HCT116 (cell line): ENCODE measurements around the gene DBNL. TPM values are rescaled to one million over a fixed set of nuclear protein-coding genes. Genes with fewer than 3 reads are reported as not detected.

Experiments
- ATAC-seq: fragments of 200-7000 bp; cut with Tn5 transposase; 2 replicates; pipeline ENCODE4 v1.9.1; 2020; ENCODE audit warnings: mild to moderate bottlenecking, moderate library complexity
- BruUV-seq: library from RNA; stranded (reverse); fragments of 400-500 nt; replicated peaks from 2 replicates; lab custom pipeline; 2021; lab: Mats Ljungman, UMichigan
- CTCF ChIA-PET: fragments of 300-600 bp; sonication (Branson Sonifier 250); formaldehyde crosslinking; loops from one replicate; lab custom pipeline; 2021; ENCODE audit warnings: antibody characterized with exemption; lab: Charles Lee
- POLR2A ChIA-PET: fragments of 300-600, 350-600 bp; sonication (Branson Sonifier 250); formaldehyde crosslinking; loops from one replicate; lab custom pipeline; 2021; ENCODE audit warnings: antibody characterized with exemption; lab: Charles Lee
- RAD21 ChIA-PET, 2 experiments: fragments of 300-600 bp; sonication (Branson Sonifier 250); formaldehyde crosslinking; loops; one replicate each; lab custom pipeline; 2023; ENCODE audit warnings: low total read pairs in 2 of 2; ENCODE audit not compliant: uncharacterized antibody in 2 of 2, unreplicated experiment in 2 of 2, low non-redundant PET in 1 of 2; lab: Charles Lee
- DNase-seq: peaks from one replicate; pipeline ENCODE4 v3.0.0-alpha.2; 2010; ENCODE audit warnings: low read depth, low spot score
- H2AFZ ChIP-seq: fragments of 200-600 bp; shearing (Covaris generic), sonication (generic); 2 replicates; pipeline ENCODE4 v1.6.1; 2017; ENCODE audit warnings: low read depth, mixed run types, mixed read lengths, antibody characterized with exemption, low read length; ENCODE audit not compliant: poor library complexity, severe bottlenecking
- H3K27ac ChIP-seq: 2 replicates; pipeline ENCODE4 v1.5.1; 2012; ENCODE audit warnings: low read depth, low read length
- H3K27me3 ChIP-seq: fragments of 200-600 bp; sonication (generic); 2 replicates; pipeline ENCODE4 v1.6.1; 2016; ENCODE audit warnings: mixed run types, low read length, mixed read lengths; ENCODE audit not compliant: insufficient read depth
- H3K36me3 ChIP-seq, 2 experiments: fragments of 200-500 bp in 1 of 2; fragments of 200-600 bp in 1 of 2; sonication (Bioruptor generic) in 1 of 2; sonication (generic) in 1 of 2; 2 replicates each; pipeline versions ENCODE4 v1.5.1 to v1.6.1; 2014 to 2016; ENCODE audit warnings: low read length in 2 of 2, inconsistent platforms in 1 of 2, mixed read lengths in 1 of 2, mixed run types in 1 of 2; ENCODE audit not compliant: insufficient read depth in 2 of 2, control insufficient read depth in 1 of 2
- H3K4me1 ChIP-seq, 2 experiments: fragments of 200-600 bp in 1 of 2; sonication (generic) in 1 of 2; 2 replicates each; pipeline versions ENCODE4 v1.5.1 to v1.6.1; 2012 to 2017; ENCODE audit warnings: low read length in 2 of 2, inconsistent platforms in 1 of 2, mild to moderate bottlenecking in 1 of 2, mixed read lengths in 1 of 2, mixed run types in 1 of 2, moderate library complexity in 1 of 2; ENCODE audit not compliant: insufficient read depth in 2 of 2, control insufficient read depth in 1 of 2
- H3K4me2 ChIP-seq: fragments of 200-600 bp; sonication (generic); 2 replicates; pipeline ENCODE4 v1.6.1; 2017; ENCODE audit warnings: mixed run types, low read length, mixed read lengths
- H3K4me3 ChIP-seq, 2 experiments: fragments of 200-600 bp in 1 of 2; sonication (generic) in 1 of 2; replicated peaks in 1 of 2; 2 replicates each; pipeline ENCODE4 v1.5.1; 2011 to 2016; ENCODE audit warnings: low read length in 2 of 2, control low read depth in 1 of 2, low read depth in 1 of 2, mild to moderate bottlenecking in 1 of 2, mixed read lengths in 1 of 2, mixed run types in 1 of 2
- H3K79me2 ChIP-seq: fragments of 200-600 bp; sonication (generic); 2 replicates; pipeline ENCODE4 v1.6.1; 2017; ENCODE audit warnings: mild to moderate bottlenecking, mixed run types, low read length, moderate library complexity, mixed read lengths; ENCODE audit not compliant: insufficient read depth
- H3K9ac ChIP-seq: fragments of 200-600 bp; sonication (generic); 2 replicates; pipeline ENCODE4 v1.6.1; 2016; ENCODE audit warnings: low read length, mixed read lengths
- H3K9me2 ChIP-seq: fragments of 200-600 bp; sonication (generic), shearing (Covaris generic); 2 replicates; pipeline ENCODE4 v1.6.1; 2017; ENCODE audit warnings: mixed run types, mild to moderate bottlenecking, moderate library complexity; ENCODE audit not compliant: insufficient read depth
- H3K9me3 ChIP-seq, 2 experiments: fragments of 200-500 bp in 1 of 2; fragments of 200-600 bp in 1 of 2; sonication (Bioruptor generic) in 1 of 2; sonication (generic) in 1 of 2; 2 replicates each; pipeline ENCODE4 v1.6.1; 2014 to 2017; ENCODE audit warnings: low read length in 2 of 2, mixed read lengths in 2 of 2, inconsistent platforms in 1 of 2, low read depth in 1 of 2, mild to moderate bottlenecking in 1 of 2, mixed run types in 1 of 2, moderate library complexity in 1 of 2; ENCODE audit not compliant: control insufficient read depth in 1 of 2, insufficient read depth in 1 of 2
- H4K20me1 ChIP-seq: fragments of 200-600 bp; sonication (generic), shearing (Covaris generic); 2 replicates; pipeline ENCODE4 v1.6.1; 2017; ENCODE audit warnings: mixed run types, mild to moderate bottlenecking, moderate library complexity; ENCODE audit not compliant: insufficient read depth
- ATF3 ChIP-seq: IDR thresholded peaks from 2 replicates; pipeline ENCODE4 v1.6.1; 2012
- CEBPB ChIP-seq: IDR thresholded peaks from 2 replicates; pipeline ENCODE4 v1.6.1; 2012; ENCODE audit warnings: low read depth
- EGR1 ChIP-seq: IDR thresholded peaks from 2 replicates; pipeline ENCODE4 v1.6.1; 2012; ENCODE audit warnings: low read depth
- ELF1 ChIP-seq: IDR thresholded peaks from 2 replicates; pipeline ENCODE4 v1.6.1; 2012; ENCODE audit warnings: low read depth, borderline replicate concordance
- EZH2 ChIP-seq: fragments of 200-600 bp; sonication (generic); IDR thresholded peaks from 2 replicates; pipeline ENCODE4 v1.6.1; 2017; ENCODE audit warnings: antibody characterized with exemption, mixed run types
- EZH2phosphoT487 ChIP-seq: fragments of 200-600 bp; IDR thresholded peaks from 2 replicates; pipeline ENCODE4 v1.6.1; 2018; ENCODE audit warnings: antibody characterized with exemption, borderline replicate concordance
- FOSL1 ChIP-seq: IDR thresholded peaks from 2 replicates; pipeline ENCODE4 v1.6.1; 2012; ENCODE audit warnings: low read depth
- JUND ChIP-seq: IDR thresholded peaks from 2 replicates; pipeline ENCODE4 v1.6.1; 2012
- MAX ChIP-seq: IDR thresholded peaks from 2 replicates; pipeline ENCODE4 v1.6.1; 2012
- POLR2A ChIP-seq: IDR thresholded peaks from 2 replicates; pipeline ENCODE4 v1.7.0; 2011; ENCODE audit warnings: borderline replicate concordance; ENCODE audit not compliant: insufficient read depth, insufficient read length; ENCODE audit errors: extremely low read depth
- POLR2AphosphoS5 ChIP-seq: IDR thresholded peaks from 2 replicates; pipeline ENCODE4 v1.6.1; 2011; ENCODE audit warnings: mild to moderate bottlenecking, low read depth, low read length, moderate library complexity
- REST ChIP-seq: IDR thresholded peaks from 2 replicates; pipeline ENCODE4 v1.6.1; 2012; ENCODE audit warnings: low read depth
- SIN3A ChIP-seq: IDR thresholded peaks from 2 replicates; pipeline ENCODE4 v1.6.1; 2012; ENCODE audit warnings: low read depth
- SP1 ChIP-seq: IDR thresholded peaks from 2 replicates; pipeline ENCODE4 v1.6.1; 2012; ENCODE audit warnings: low read depth
- TCF7L2 ChIP-seq: IDR thresholded peaks from 2 replicates; pipeline ENCODE4 v1.7.0; 2011; ENCODE audit warnings: borderline replicate concordance, inconsistent platforms; ENCODE audit not compliant: insufficient read depth, insufficient read length; ENCODE audit errors: extremely low read depth
- YY1 ChIP-seq: IDR thresholded peaks from 2 replicates; pipeline ENCODE4 v1.6.1; 2011; ENCODE audit warnings: low read length, low read depth, moderate library complexity, mild to moderate bottlenecking; ENCODE audit not compliant: insufficient replicate concordance; ENCODE audit errors: extremely low read depth
- ZBTB33 ChIP-seq: IDR thresholded peaks from 2 replicates; pipeline ENCODE4 v1.6.1; 2011; ENCODE audit warnings: mild to moderate bottlenecking, low read length, moderate library complexity; ENCODE audit not compliant: insufficient replicate concordance; ENCODE audit errors: extremely low read depth
- ZFX ChIP-seq: fragments of 450-650 bp; IDR thresholded peaks from 2 replicates; pipeline ENCODE4 v1.6.1; 2017
- ZNF274 ChIP-seq: fragments of 200-500 bp; sonication (Bioruptor generic); IDR thresholded peaks from 2 replicates; pipeline ENCODE4 v1.6.1; 2014; ENCODE audit warnings: mild to moderate bottlenecking, low read depth, low read length, inconsistent platforms
- intact Hi-C: fragments of 100-400 bp; cut with micrococcal nuclease; formaldehyde crosslinking; loops from 2 replicates; pipeline ENCODE4 v1.10.0; 2022
- total RNA-seq: library from RNA; stranded (reverse); gene quantifications from one replicate; pipeline ENCODE4 v1.2.1, GENCODE V29; 2021; ENCODE audit not compliant: unreplicated experiment

DBNL gene
- total RNA-seq, 1 experiment from 2014 or later, result 39.4 TPM

- TF ChIP-seq REST (no peak), JUND (no peak), EGR1 (peak; percentile 48; the same call in 1 of the 2 replicates)
- TF ChIP-seq, all 23 proteins: peak for 5
These were observed 38.2 kb downstream of the DBNL start (continued) for GRCh38 chr7:44082541-44083207.

GRCh38 chr7:44083796-44084195 lies 39.3 kb downstream of the DBNL start:
- no peak overlapping the region for H2AFZ ChIP-seq
- ChIA-PET CTCF (no interaction called here), POLR2A (interaction anchor here (1.1 kb wide), 1 partner anchor 14 kb away, joined by 3 read pairs; no protein-coding TSS in a partner anchor), RAD21 (no interaction called here)
- no peaks in the 10 kb centered on the region for H3K27me3 ChIP-seq
- no peaks in the 10 kb centered on the region for H4K20me1 ChIP-seq
- H3K27ac ChIP-seq, result no peak overlapping the region
- no peak overlapping the region for H3K4me2 ChIP-seq
- H3K9ac ChIP-seq, result no peak overlapping the region
- no peaks in the 10 kb centered on the region for H3K9me3 ChIP-seq
- peaks cover 5 to 17% of the 10 kb centered on the region in 2 experiments; a peak in 3 of 4 replicates for H3K36me3 ChIP-seq
- BruUV-seq, result no TSS peak
- no peaks in the 10 kb centered on the region for H3K9me2 ChIP-seq
- peaks cover 12 to 33% of the 10 kb centered on the region in 2 experiments for H3K4me1 ChIP-seq
- intact Hi-C loops, result loop anchor here (2.0 to 5.0 kb wide), 3 partner anchors 39 to 224 kb away; partner anchors contain the start of gene POLD2
- no peak for TF ChIP-seq TCF7L2
- no peak for TF ChIP-seq FOSL1
- no peak for TF ChIP-seq JUND
- TF ChIP-seq POLR2AphosphoS5, result no peak
- TF ChIP-seq ELF1, result no peak
- TF ChIP-seq YY1, result no peak
- TF ChIP-seq EZH2phosphoT487, result no peak
- no peak for TF ChIP-seq POLR2A
- TF ChIP-seq ZNF274, result no peak
- no peak for TF ChIP-seq ZBTB33
- TF ChIP-seq CEBPB, result no peak
- TF ChIP-seq EZH2, result no peak
- TF ChIP-seq ATF3, result no peak
- TF ChIP-seq SIN3A, result no peak
- no peak for TF ChIP-seq EGR1
- no peak for TF ChIP-seq MAX
- no peak for TF ChIP-seq SP1
- TF ChIP-seq ZFX, result no peak
- H3K79me2 ChIP-seq, result peaks cover 14% of the 10 kb centered on the region
- no peak overlapping the region for H3K4me3 ChIP-seq
- DNase-seq (no peak), ATAC-seq (no peak)
